ENCODE data around the gene CHAF1B.
A peak's percentile ranks its signal among the peaks of the same experiment; 100 is the strongest.
"Not testable (repeated sequence)": the region's sequence is repeated elsewhere in the genome, so short reads cannot be mapped to it uniquely, and the experiment has no call there.

Gene CHAF1B

DNA sequence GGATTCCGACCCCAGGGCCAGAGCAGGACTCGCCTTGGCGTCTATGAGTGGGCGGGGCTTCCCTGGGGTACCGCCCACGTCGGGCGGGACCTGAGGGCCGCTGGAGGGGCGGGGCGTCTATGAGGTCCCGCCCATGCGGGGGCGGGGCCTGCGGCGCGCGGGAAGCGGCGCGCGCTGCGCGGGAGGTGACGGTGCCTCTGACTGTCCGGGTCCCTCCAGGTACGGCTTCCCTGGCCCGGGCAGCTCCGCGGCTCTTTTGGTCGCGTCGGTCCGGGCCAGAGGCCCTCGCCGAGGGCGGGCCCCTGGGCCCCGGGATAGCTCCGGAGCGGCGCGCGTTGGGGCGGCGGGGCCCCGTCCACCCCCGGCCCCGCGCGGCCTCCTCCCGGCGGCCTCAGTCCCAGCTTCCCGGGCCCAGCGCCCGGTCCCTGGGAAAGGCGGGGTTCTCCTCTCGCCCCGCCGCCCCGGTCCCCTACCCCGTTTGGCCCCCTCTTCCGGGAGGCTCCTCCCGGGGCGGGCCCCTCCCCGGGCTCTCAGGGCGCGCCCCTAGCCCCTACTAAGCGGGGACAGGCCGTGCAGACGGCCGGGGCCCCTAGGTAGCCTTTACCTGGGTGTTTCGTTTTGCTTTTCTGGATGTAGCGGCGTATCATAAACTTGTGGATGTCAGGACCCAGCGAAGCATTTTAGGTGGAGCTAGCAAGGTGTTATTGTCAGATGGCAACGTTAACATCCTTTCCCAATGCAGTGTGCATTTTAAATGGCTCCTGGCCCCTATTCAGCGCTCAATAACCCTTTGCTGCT lies at the start of gene CHAF1B:
Gene CHAF1B, plus strand, starts transcription at position 160 of the 798 bp plus-strand sequence. CDS start 745 bp downstream, outside the sequence.
- Histone ChIP-seq H3K27ac (ENCODE audit: low read depth in 2 of 2, low read length in 2 of 2) (no peak within 1 kb of the TSS), H3K4me3 (ENCODE audit: low read length in 2 of 2) (peak within 1 kb of the TSS; percentile 30 to 78), H3K9me3 (ENCODE audit: control insufficient read depth in 2 of 2, low read length in 2 of 2) (no peaks in the 10 kb centered on the region), H3K36me3 (ENCODE audit: control insufficient read depth in 2 of 2, insufficient read depth in 2 of 2, low read length in 2 of 2) (no peaks in the 10 kb centered on the region), H3K9ac (ENCODE audit: low read depth in 1 of 2, low read length in 2 of 2) (peak within 1 kb of the TSS; percentile 47 to 49), H3K27me3 (ENCODE audit: control insufficient read depth in 2 of 2, insufficient read depth in 2 of 2, low read length in 2 of 2) (no peaks in the 10 kb centered on the region), H3K4me1 (ENCODE audit: control insufficient read depth in 2 of 2, insufficient read depth in 2 of 2, low read length in 2 of 2) (no peaks in the 10 kb centered on the region)

DNA sequence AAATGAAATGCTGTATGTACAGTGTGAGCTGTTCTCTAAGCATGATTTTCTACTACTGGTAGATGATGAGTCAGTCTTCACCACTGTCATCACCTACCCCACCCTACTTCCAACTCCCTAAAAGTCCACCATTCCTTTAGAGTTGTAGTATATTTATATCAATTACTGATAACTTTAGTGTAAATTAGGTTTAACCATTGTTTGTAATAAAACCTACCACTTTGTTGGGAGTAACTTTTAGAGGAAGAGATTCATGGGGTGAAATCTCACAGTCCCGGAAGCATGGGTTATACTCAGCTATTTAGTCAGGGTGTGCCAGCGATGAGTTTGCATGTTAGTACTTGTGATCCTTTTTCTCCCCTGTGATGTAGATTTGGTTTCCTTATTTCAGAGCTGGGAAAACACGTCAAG lies 48.1 kb upstream of the CHAF1B start:
- peaks cover 0 to 6% of the 10 kb centered on the region in 2 donors for H3K4me1 ChIP-seq (ENCODE audit: control insufficient read depth in 2 of 2, insufficient read depth in 2 of 2, low read length in 2 of 2)
- H3K9ac ChIP-seq (ENCODE audit: low read depth in 1 of 2, low read length in 2 of 2), result no peak overlapping the region
- no peaks in the 10 kb centered on the region for H3K27me3 ChIP-seq (ENCODE audit: control insufficient read depth in 2 of 2, insufficient read depth in 2 of 2, low read length in 2 of 2)
- H3K27ac ChIP-seq (ENCODE audit: low read depth in 2 of 2, low read length in 2 of 2), result no peak overlapping the region
- no peaks in the 10 kb centered on the region for H3K9me3 ChIP-seq (ENCODE audit: control insufficient read depth in 2 of 2, low read length in 2 of 2)
- peaks cover 49 to 62% of the 10 kb centered on the region in 2 donors for H3K36me3 ChIP-seq (ENCODE audit: control insufficient read depth in 2 of 2, insufficient read depth in 2 of 2, low read length in 2 of 2)
- no peak overlapping the region for H3K4me3 ChIP-seq (ENCODE audit: low read length in 2 of 2)

DNA sequence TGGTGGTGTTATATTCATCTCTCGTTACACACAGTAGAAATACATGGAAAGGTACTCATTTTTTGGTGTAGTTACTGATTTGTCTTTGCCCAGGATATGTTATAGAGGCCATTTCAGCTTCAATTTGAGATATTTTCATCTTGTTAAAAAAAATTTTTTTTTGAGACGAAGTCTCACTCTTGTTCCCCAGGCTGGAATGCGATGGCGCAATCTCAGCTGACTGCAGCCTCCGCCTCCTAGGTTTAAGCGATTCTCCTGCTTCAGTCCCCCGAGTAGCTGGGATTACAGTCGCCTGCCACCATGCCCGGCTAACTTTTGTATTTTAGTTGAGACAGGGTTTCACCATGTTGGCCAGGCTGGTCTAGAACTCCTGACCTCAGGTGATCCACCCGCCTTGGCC lies 46.2 kb upstream of the CHAF1B start:
- Histone ChIP-seq H3K27ac (ENCODE audit: low read depth in 2 of 2, low read length in 2 of 2) (no peak overlapping the region), H3K27me3 (ENCODE audit: control insufficient read depth in 2 of 2, insufficient read depth in 2 of 2, low read length in 2 of 2) (no peaks in the 10 kb centered on the region), H3K36me3 (ENCODE audit: control insufficient read depth in 2 of 2, insufficient read depth in 2 of 2, low read length in 2 of 2) (peaks cover 58 to 65% of the 10 kb centered on the region in 2 donors), H3K4me3 (ENCODE audit: low read length in 2 of 2) (no peak overlapping the region), H3K9ac (ENCODE audit: low read depth in 1 of 2, low read length in 2 of 2) (no peak overlapping the region), H3K9me3 (ENCODE audit: control insufficient read depth in 2 of 2, low read length in 2 of 2) (no peaks in the 10 kb centered on the region), H3K4me1 (ENCODE audit: control insufficient read depth in 2 of 2, insufficient read depth in 2 of 2, low read length in 2 of 2) (no peaks in the 10 kb centered on the region)

DNA sequence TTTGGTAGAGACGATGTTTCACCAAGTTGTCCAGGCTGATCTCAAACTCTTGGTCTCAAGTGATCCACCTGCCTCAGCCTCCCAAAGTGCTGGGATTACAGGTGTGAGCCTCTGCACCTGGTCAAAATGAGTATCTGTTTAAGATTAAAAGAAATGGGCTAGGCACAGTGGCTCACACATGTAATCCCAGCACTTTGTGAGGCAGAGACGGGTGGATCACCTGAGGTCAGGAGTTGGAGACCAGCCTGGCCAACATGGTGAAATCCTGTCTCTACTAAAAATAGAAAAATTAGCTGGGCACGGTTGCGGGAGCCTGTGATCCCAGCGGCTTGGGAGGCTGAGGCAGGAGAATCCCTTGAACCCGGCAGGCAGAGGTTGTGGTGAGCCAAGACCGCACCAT lies 42.6 kb upstream of the CHAF1B start:
- H3K9ac ChIP-seq (ENCODE audit: low read depth in 1 of 2, low read length in 2 of 2); H3K4me1 ChIP-seq (ENCODE audit: control insufficient read depth in 2 of 2, insufficient read depth in 2 of 2, low read length in 2 of 2); H3K27ac ChIP-seq (ENCODE audit: low read depth in 2 of 2, low read length in 2 of 2); H3K27me3 ChIP-seq (ENCODE audit: control insufficient read depth in 2 of 2, insufficient read depth in 2 of 2, low read length in 2 of 2); H3K9me3 ChIP-seq (ENCODE audit: control insufficient read depth in 2 of 2, low read length in 2 of 2); H3K4me3 ChIP-seq (ENCODE audit: low read length in 2 of 2): not testable (repeated sequence)
- H3K36me3 ChIP-seq (ENCODE audit: control insufficient read depth in 2 of 2, insufficient read depth in 2 of 2, low read length in 2 of 2), result peaks cover 57 to 76% of the 10 kb centered on the region in 2 donors

DNA sequence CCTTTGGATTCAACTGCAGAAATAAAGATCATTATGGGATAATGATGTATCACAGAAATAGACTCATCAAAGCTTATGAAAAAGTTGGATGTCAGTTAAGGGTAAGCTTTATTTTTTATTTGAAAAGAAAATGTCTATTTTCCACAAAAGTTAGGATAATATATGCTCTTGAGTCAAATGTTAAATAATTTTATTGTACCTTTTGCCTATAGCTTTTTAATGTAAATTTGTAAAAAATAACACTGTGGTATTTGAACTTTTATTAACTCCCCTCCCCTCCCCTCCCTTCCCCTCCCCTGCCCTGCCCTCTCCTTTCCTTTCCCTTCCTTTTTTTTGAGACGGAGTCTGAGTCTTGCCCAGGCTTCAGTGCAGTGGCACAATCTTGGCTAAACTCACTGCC lies 40.3 kb upstream of the CHAF1B start:
- Histone ChIP-seq H3K27me3 (ENCODE audit: control insufficient read depth in 2 of 2, insufficient read depth in 2 of 2, low read length in 2 of 2) (no peaks in the 10 kb centered on the region), H3K27ac (ENCODE audit: low read depth in 2 of 2, low read length in 2 of 2) (no peak overlapping the region), H3K9me3 (ENCODE audit: control insufficient read depth in 2 of 2, low read length in 2 of 2) (no peaks in the 10 kb centered on the region), H3K36me3 (ENCODE audit: control insufficient read depth in 2 of 2, insufficient read depth in 2 of 2, low read length in 2 of 2) (peaks cover 54 to 72% of the 10 kb centered on the region in 2 donors), H3K9ac (ENCODE audit: low read depth in 1 of 2, low read length in 2 of 2) (no peak overlapping the region), H3K4me1 (ENCODE audit: control insufficient read depth in 2 of 2, insufficient read depth in 2 of 2, low read length in 2 of 2) (no peaks in the 10 kb centered on the region), H3K4me3 (ENCODE audit: low read length in 2 of 2) (no peak overlapping the region)

DNA sequence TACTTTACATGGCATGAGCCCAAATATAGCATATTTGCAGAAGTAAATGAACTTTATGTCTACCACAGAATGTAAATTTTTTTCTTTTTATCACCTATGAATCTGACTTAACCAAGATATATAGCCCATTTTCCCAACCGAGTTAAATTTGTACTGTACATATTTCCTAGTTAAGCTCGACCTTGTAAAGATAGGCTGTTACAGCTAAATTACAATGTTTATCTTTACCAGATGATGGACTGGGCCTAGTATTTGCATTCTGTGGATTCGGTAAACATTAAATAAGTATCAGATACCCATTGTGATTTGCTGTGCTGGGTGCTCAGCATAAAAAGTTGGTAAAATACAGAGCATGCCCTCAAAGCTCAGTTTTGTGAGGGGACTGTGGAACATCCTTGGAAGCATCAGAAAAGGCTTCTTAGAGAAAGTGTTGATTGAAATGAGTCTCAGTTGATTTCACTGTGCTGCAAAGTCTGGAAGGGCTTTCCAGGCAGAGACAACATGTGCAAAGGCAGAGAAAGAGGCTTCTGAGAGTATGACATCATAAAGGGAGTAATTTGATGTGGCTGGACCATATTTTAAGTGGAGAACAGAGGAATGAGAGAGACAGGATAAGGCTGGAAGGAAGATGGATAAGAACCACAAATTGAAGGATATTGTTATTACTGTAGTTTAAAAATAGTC lies 37.8 kb upstream of the CHAF1B start:
- Histone ChIP-seq H3K36me3 (ENCODE audit: control insufficient read depth in 2 of 2, insufficient read depth in 2 of 2, low read length in 2 of 2) (peaks cover 40 to 64% of the 10 kb centered on the region in 2 donors), H3K9ac (ENCODE audit: low read depth in 1 of 2, low read length in 2 of 2) (no peak overlapping the region), H3K27ac (ENCODE audit: low read depth in 2 of 2, low read length in 2 of 2) (no peak overlapping the region), H3K9me3 (ENCODE audit: control insufficient read depth in 2 of 2, low read length in 2 of 2) (no peaks in the 10 kb centered on the region), H3K4me1 (ENCODE audit: control insufficient read depth in 2 of 2, insufficient read depth in 2 of 2, low read length in 2 of 2) (no peaks in the 10 kb centered on the region), H3K27me3 (ENCODE audit: control insufficient read depth in 2 of 2, insufficient read depth in 2 of 2, low read length in 2 of 2) (no peaks in the 10 kb centered on the region), H3K4me3 (ENCODE audit: low read length in 2 of 2) (no peak overlapping the region)

DNA sequence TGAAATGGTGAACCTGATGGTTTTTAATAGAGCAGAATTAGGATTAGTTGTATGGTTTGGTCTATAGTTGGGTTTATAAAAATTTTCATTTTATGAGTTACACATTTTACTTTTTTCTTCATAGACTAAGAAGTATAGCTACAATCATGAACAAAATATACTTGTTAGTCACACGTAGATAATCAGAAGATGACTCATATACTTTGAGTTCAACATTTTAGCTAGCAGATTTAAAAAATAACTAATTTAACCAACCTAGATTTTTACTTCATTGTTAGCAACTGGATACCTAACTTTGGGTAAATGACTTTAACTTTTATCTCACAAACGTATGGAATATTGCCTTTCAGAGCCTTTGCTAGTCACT lies 37.2 kb upstream of the CHAF1B start:
- Histone ChIP-seq H3K36me3 (ENCODE audit: control insufficient read depth in 2 of 2, insufficient read depth in 2 of 2, low read length in 2 of 2) (peaks cover 40 to 67% of the 10 kb centered on the region in 2 donors), H3K27me3 (ENCODE audit: control insufficient read depth in 2 of 2, insufficient read depth in 2 of 2, low read length in 2 of 2) (no peaks in the 10 kb centered on the region), H3K4me1 (ENCODE audit: control insufficient read depth in 2 of 2, insufficient read depth in 2 of 2, low read length in 2 of 2) (no peaks in the 10 kb centered on the region), H3K9ac (ENCODE audit: low read depth in 1 of 2, low read length in 2 of 2) (no peak overlapping the region), H3K9me3 (ENCODE audit: control insufficient read depth in 2 of 2, low read length in 2 of 2) (no peaks in the 10 kb centered on the region), H3K4me3 (ENCODE audit: low read length in 2 of 2) (no peak overlapping the region), H3K27ac (ENCODE audit: low read depth in 2 of 2, low read length in 2 of 2) (no peak overlapping the region)

DNA sequence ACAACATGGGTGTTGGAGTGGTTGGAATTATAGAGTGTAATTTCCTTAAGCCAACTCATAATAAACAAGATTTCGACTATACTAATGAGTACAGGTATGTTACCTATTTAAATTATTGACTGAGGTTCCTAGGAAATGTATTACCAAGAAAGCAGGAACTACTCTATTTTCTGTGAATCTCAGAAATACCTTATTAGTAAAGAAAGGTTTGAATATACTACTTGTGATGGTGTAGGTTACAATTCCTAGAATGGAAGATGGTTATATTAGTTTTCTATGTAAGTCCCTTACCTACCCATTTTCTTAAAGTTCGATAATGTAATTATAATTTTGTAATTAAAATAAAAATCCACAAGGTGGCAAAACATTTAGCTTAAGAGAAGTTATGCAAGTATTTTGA lies 35.9 kb upstream of the CHAF1B start:
- Histone ChIP-seq H3K4me1 (ENCODE audit: control insufficient read depth in 2 of 2, insufficient read depth in 2 of 2, low read length in 2 of 2) (no peaks in the 10 kb centered on the region), H3K27ac (ENCODE audit: low read depth in 2 of 2, low read length in 2 of 2) (no peak overlapping the region), H3K9ac (ENCODE audit: low read depth in 1 of 2, low read length in 2 of 2) (no peak overlapping the region), H3K4me3 (ENCODE audit: low read length in 2 of 2) (no peak overlapping the region), H3K27me3 (ENCODE audit: control insufficient read depth in 2 of 2, insufficient read depth in 2 of 2, low read length in 2 of 2) (no peaks in the 10 kb centered on the region), H3K9me3 (ENCODE audit: control insufficient read depth in 2 of 2, low read length in 2 of 2) (no peaks in the 10 kb centered on the region), H3K36me3 (ENCODE audit: control insufficient read depth in 2 of 2, insufficient read depth in 2 of 2, low read length in 2 of 2) (peaks cover 31 to 56% of the 10 kb centered on the region in 2 donors)

DNA sequence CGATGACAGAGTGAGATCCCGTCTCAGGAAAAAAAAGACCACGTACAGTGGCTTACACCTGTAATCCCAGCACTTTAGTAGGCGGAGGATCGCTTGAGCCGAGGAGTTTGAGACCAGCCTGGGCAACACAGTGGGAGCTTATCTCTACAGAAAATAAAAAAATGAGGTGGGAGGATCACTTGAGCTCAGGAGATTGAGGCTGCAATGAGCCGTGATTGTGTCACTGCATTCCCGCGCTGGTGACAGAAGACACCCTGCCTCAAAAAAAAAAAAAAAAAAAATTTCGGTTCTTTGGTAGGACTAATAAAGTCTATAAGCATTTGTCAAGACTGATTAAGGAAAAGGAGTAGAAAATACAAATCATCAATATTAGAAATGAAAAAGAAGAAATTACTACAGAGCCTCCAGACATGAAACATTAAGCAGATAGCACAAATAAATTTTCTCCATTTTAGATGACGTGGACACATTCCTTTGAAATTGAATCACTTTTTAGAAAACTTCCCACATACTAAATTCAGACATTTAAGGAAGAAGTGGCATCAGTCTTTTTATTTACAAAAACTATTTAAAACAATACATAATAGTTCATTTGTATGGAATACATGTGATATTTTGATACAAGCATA lies 34.8 kb upstream of the CHAF1B start:
- Histone ChIP-seq H3K36me3 (ENCODE audit: control insufficient read depth in 2 of 2, insufficient read depth in 2 of 2, low read length in 2 of 2) (peaks cover 32 to 58% of the 10 kb centered on the region in 2 donors), H3K27me3 (ENCODE audit: control insufficient read depth in 2 of 2, insufficient read depth in 2 of 2, low read length in 2 of 2) (no peaks in the 10 kb centered on the region), H3K4me1 (ENCODE audit: control insufficient read depth in 2 of 2, insufficient read depth in 2 of 2, low read length in 2 of 2) (no peaks in the 10 kb centered on the region), H3K9me3 (ENCODE audit: control insufficient read depth in 2 of 2, low read length in 2 of 2) (no peaks in the 10 kb centered on the region), H3K9ac (ENCODE audit: low read depth in 1 of 2, low read length in 2 of 2) (no peak overlapping the region), H3K27ac (ENCODE audit: low read depth in 2 of 2, low read length in 2 of 2) (no peak overlapping the region), H3K4me3 (ENCODE audit: low read length in 2 of 2) (no peak overlapping the region)
